LNCaP clone FGC (cell line): Measurements from ENCODE around the gene ACVR1B.
A peak's percentile ranks its signal among the peaks of the same experiment; 100 is the strongest.

ENCODE experiments used
- DNase-seq: peaks from one replicate; pipeline ENCODE4 v3.0.0-alpha.2; 2011; ENCODE audit warnings: low read depth
- H3K4me3 ChIP-seq: 2 replicates; pipeline ENCODE4 v1.5.1; 2011; ENCODE audit warnings: mild to moderate bottlenecking, low read depth, low read length, control low read depth
- CTCF ChIP-seq: IDR thresholded peaks from 2 replicates; pipeline ENCODE4 v1.5.1; 2012; ENCODE audit warnings: mild to moderate bottlenecking; ENCODE audit not compliant: control insufficient read depth, insufficient read depth; ENCODE audit errors: extremely low read depth

The ACVR1B gene

DNA sequence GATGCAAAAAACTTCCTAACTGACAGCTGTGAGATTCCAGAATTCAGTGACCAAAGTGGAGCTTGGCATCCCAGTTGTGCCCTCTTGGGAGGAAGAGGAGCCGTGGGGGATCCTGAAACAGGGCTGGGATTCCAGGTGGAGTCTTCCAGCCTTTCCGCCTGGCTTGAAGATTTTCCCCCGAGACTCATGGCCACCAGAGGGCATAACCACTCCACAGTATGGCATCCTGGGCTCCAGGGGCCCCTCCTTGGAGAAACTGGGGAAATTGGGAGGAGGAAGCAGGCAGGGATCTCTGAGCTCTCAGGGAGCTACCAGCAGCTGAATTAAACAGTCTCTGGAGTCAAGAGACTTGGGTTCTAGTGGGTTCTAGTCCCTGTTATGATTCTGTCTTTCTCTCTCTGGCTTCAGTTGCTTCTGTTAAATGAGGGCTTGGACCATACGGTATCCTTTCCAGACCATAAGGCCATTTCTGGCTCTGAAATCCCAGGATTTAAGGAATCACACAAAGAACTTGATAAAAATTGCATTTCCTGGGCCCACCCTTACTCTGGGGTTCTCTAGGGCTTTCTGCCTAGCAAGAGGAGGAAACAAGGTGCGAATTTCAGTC lies 52.6 kb downstream of the ACVR1B start:
- DNase-seq, result no peak
- TF ChIP-seq CTCF, result peak; percentile 70
- no peak overlapping the region for H3K4me3 ChIP-seq

GRCh38 chr12:52005218-52005902 lies 53.9 kb downstream of the ACVR1B start:
- H3K4me3 ChIP-seq, result no peak overlapping the region
- TF ChIP-seq CTCF, result no peak
- no peak for DNase-seq

DNA sequence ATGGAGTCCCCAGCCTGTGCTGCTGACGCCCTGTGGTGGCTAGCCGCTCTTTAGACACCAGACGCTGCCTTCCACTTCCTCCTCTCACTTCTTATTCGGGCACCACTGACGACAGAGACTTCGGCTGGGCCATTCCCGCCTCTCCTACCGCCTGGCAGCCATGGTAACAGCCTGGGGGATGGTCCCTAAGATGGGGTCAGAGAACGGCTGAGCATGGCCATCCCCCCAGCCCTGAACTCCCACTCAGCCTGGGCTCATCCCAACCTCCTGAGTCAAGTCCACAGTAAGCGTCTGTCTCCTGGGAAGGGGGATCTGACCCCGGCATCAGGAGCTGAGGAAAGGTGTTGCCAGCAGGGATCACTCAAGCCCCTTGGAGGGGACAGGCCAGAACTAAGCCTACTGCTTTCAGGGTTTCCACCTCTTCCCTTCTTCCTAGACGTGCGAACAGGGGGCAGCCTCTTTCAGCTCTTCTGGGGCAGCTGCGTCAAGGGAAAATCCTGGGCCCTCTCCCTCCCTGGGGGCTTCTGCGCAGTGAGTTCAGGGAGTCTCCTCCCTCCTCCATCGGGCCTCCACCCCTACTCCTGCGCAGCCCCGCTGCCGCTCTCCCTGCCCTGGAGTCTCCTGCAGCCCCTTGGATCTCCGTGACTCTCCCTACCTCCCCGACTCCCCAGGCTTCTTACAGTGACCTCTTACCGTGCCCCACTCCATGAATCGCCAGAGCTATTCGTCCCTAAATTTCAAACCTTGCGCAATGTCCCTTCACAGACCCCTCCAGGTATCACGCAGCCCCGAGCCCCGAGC lies 54.6 kb downstream of the ACVR1B start:
- DNase-seq, result no peak
- H3K4me3 ChIP-seq, result no peak overlapping the region
- no peak for TF ChIP-seq CTCF

- DNase-seq, result no peak
- H3K4me3 ChIP-seq, result no peak within 1 kb of the TSS
These were observed 55.2 kb downstream of the ACVR1B start, which contains the start of gene TAMALIN for GRCh38 chr12:52006726-52007157. Gene TAMALIN (plus strand): TSS chr12:52006946. CDS start chr12:52007020, 74 bp downstream.

GRCh38 chr12:52007158-52007921 lies 55.8 kb downstream of the ACVR1B start:
- no peak for TF ChIP-seq CTCF
- DNase-seq, result no peak
- H3K4me3 ChIP-seq, result no peak overlapping the region

More at GRCh38 chr12:52006726-52007157, 55.2 kb downstream of the ACVR1B start, which contains the start of gene TAMALIN:
- TF ChIP-seq CTCF, result no peak

- no peak for TF ChIP-seq CTCF
- DNase-seq, result no peak
- H3K4me3 ChIP-seq, result no peak overlapping the region
These were observed 56.5 kb downstream of the ACVR1B start for GRCh38 chr12:52007982-52008510.
